Thyroid gland (tissue), 4 donors: Measurements from ENCODE around the gene TRAPPC2L.

Source experiments
- CTCF ChIP-seq, 6 experiments: fragments of 200-600 bp in 3 of 6; fragments of 450-650 bp in 3 of 6; sonication (generic) in 3 of 6; IDR thresholded peaks; one replicate each; pipeline ENCODE4 v1.5.1; 2016 to 2019; ENCODE audit warnings: antibody characterized with exemption in 6 of 6, mild to moderate bottlenecking in 2 of 6, inconsistent platforms in 1 of 6, moderate library complexity in 1 of 6
- POLR2A ChIP-seq, 2 donors: fragments of 450-650 bp; IDR thresholded peaks; one replicate each; pipeline ENCODE4 v1.6.1; 2017; ENCODE audit warnings: antibody characterized with exemption in 2 of 2, mild to moderate bottlenecking in 2 of 2, moderate library complexity in 1 of 2

GRCh38 chr16:88892065-88892464 lies 35.1 kb downstream of the TRAPPC2L start:
- TF ChIP-seq CTCF (IDR thresholded peaks at IDR 0.05) = no peak
- TF ChIP-seq POLR2A (IDR thresholded peaks at IDR 0.05) = no peak
